AG04449 (cell line): Measurements from ENCODE around the gene PRICKLE2.
A peak's percentile ranks its signal among the peaks of the same experiment; 100 is the strongest.

ENCODE experiments used
- CTCF ChIA-PET: fragments of 350-600 bp; formaldehyde crosslinking; extraction: SDS; loops from one replicate; lab custom pipeline; 2021; ENCODE audit warnings: antibody characterized with exemption; lab: Yijun Ruan, JAX
- POLR2A ChIA-PET: fragments of 400-600, 350-600 bp; formaldehyde crosslinking; extraction: SDS; loops from one replicate; lab custom pipeline; 2020; ENCODE audit warnings: antibody characterized with exemption, inconsistent platforms; lab: Yijun Ruan, JAX
- DNase-seq: peaks from one replicate; pipeline ENCODE4 v3.0.0-alpha.2; 2010; ENCODE audit warnings: low read depth, low spot score
- H3K4me3 ChIP-seq: 2 replicates; pipeline ENCODE4 v1.5.1; 2011; ENCODE audit warnings: low read depth, mild to moderate bottlenecking, control low read depth, low read length
- CTCF ChIP-seq: IDR thresholded peaks from one replicate; pipeline ENCODE4 v1.5.1; 2011; ENCODE audit warnings: mild to moderate bottlenecking, moderate library complexity, low read length, control low read depth, inconsistent platforms; ENCODE audit not compliant: insufficient read depth; ENCODE audit errors: missing control alignments

PRICKLE2 gene

GRCh38 chr3:64270142-64270865 is 45.0 kb upstream of the PRICKLE2 start:
- CTCF ChIA-PET: interaction anchor here (1.0 to 1.9 kb wide), 6 partner anchors 8 to 247 kb away, joined by 3 to 7 read pairs (median 4); partner anchors contain the start of gene PSMD6
- DNase-seq: no peak
- POLR2A ChIA-PET: no interaction called here
- no peak overlapping the region for H3K4me3 ChIP-seq
- TF ChIP-seq CTCF: no peak

GRCh38 chr3:64268926-64269325 is 43.7 kb upstream of the PRICKLE2 start:
- CTCF ChIA-PET: interaction anchor here (1.0 to 1.7 kb wide), 5 partner anchors 10 to 246 kb away, joined by 3 to 7 read pairs (median 4); partner anchors contain the start of gene PSMD6
- H3K4me3 ChIP-seq: no peak overlapping the region
- TF ChIP-seq CTCF: no peak
- no peak for DNase-seq
- POLR2A ChIA-PET: no interaction called here

GRCh38 chr3:64267721-64268604 is 42.7 kb upstream of the PRICKLE2 start:
- peak overlapping the region; percentile 69 for H3K4me3 ChIP-seq
- POLR2A ChIA-PET: interaction anchor here (1.4 to 1.8 kb wide), 2 partner anchors 81 to 193 kb away, joined by 4 to 6 read pairs; no protein-coding TSS in a partner anchor
- TF ChIP-seq CTCF: no peak
- DNase-seq: no peak
- CTCF ChIA-PET: interaction anchor here (0.9 to 4.2 kb wide), 15 partner anchors 10 to 246 kb away, joined by 3 to 22 read pairs (median 3); partner anchors contain the start of gene PSMD6

- no peak for DNase-seq
- peak overlapping the region; percentile 69 for H3K4me3 ChIP-seq
- CTCF ChIA-PET: interaction anchor here (0.8 to 4.2 kb wide), 10 partner anchors 9 to 243 kb away, joined by 3 to 22 read pairs (median 3); partner anchors contain the start of gene PSMD6
- TF ChIP-seq CTCF: no peak
- POLR2A ChIA-PET: interaction anchor here (1.0 to 1.8 kb wide), 5 partner anchors 46 to 218 kb away, joined by 3 to 6 read pairs (median 4); no protein-coding TSS in a partner anchor
Observed at GRCh38 chr3:64266983-64267382, 41.7 kb upstream of the PRICKLE2 start.

- H3K4me3 ChIP-seq: peak overlapping the region; percentile 69
- ChIA-PET POLR2A (interaction anchor here (0.7 to 1.8 kb wide), 12 partner anchors 12 to 218 kb away, joined by 3 to 6 read pairs (median 4); no protein-coding TSS in a partner anchor), CTCF (interaction anchor here (0.8 to 4.2 kb wide), 10 partner anchors 8 to 242 kb away, joined by 3 to 22 read pairs (median 4); partner anchors contain the start of gene PSMD6)
- TF ChIP-seq CTCF: no peak
- peak; percentile 87 for DNase-seq
Observed at GRCh38 chr3:64266065-64266931, 41.0 kb upstream of the PRICKLE2 start.
